Suprapubic skin (tissue), 4 donors: ENCODE data around the gene PRDM1. TPM values are rescaled to one million over a fixed set of nuclear protein-coding genes. Genes with fewer than 3 reads are reported as not detected.

Experiments
- DNase-seq, 2 donors: peaks; one replicate each; pipeline ENCODE4 v3.0.0-alpha.2; 2019; ENCODE audit warnings: low spot score in 2 of 2
- H3K27ac ChIP-seq: fragments of 200-600 bp; sonication (generic); one replicate; pipeline ENCODE4 v1.5.1; 2019
- H3K27me3 ChIP-seq: fragments of 200-600 bp; sonication (generic); one replicate; pipeline ENCODE4 v1.5.1; 2019
- H3K36me3 ChIP-seq: fragments of 200-600 bp; sonication (generic); one replicate; pipeline ENCODE4 v1.5.1; 2019
- H3K4me1 ChIP-seq: fragments of 200-600 bp; sonication (generic); one replicate; pipeline ENCODE4 v1.5.1; 2019
- H3K4me3 ChIP-seq: fragments of 200-600 bp; sonication (generic); one replicate; pipeline ENCODE4 v1.5.1; 2019; ENCODE audit warnings: mild to moderate bottlenecking
- H3K9me3 ChIP-seq: fragments of 200-600 bp; sonication (generic); one replicate; pipeline ENCODE4 v1.5.1; 2019
- EP300 ChIP-seq: sonication (generic); formaldehyde crosslinking; IDR thresholded peaks from one replicate; pipeline ENCODE4 v1.6.1; 2017; ENCODE audit warnings: antibody characterized with exemption
- POLR2A ChIP-seq, 2 donors: fragments of 450-650 bp; IDR thresholded peaks; one replicate each; pipeline ENCODE4 v1.6.1; 2017; ENCODE audit warnings: antibody characterized with exemption in 2 of 2, mild to moderate bottlenecking in 2 of 2, moderate library complexity in 2 of 2
- POLR2AphosphoS5 ChIP-seq, 3 donors: sonication (generic); formaldehyde crosslinking; IDR thresholded peaks; one replicate each; pipeline ENCODE4 v1.6.1; 2017; ENCODE audit warnings: antibody characterized with exemption in 3 of 3
- WGBS: methylation state at CpG from one replicate; pipeline ENCODE4 v1.1.5; 2018; 5-methylcytosine and 5-hydroxymethylcytosine counted together
- total RNA-seq, 4 donors: library from RNA; depleted of rRNA; stranded (reverse); fragments of >200 nt; gene quantifications; one replicate each; pipeline ENCODE4 v1.1.0, GENCODE V29; 2016
- TF ChIP-seq, protein P1 (sequence below), 2 donors: fragments of 200-600 bp in 1 of 2; fragments of 450-650 bp in 1 of 2; sonication (generic) in 1 of 2; IDR thresholded peaks; one replicate each; pipeline ENCODE4 v1.5.1; 2016 to 2019; ENCODE audit warnings: antibody characterized with exemption in 2 of 2, mild to moderate bottlenecking in 1 of 2, moderate library complexity in 1 of 2

PRDM1 gene
- total RNA-seq, 4 donors from 2014 or later: 10.9 to 47.7 (median 27.8) TPM

DNA sequence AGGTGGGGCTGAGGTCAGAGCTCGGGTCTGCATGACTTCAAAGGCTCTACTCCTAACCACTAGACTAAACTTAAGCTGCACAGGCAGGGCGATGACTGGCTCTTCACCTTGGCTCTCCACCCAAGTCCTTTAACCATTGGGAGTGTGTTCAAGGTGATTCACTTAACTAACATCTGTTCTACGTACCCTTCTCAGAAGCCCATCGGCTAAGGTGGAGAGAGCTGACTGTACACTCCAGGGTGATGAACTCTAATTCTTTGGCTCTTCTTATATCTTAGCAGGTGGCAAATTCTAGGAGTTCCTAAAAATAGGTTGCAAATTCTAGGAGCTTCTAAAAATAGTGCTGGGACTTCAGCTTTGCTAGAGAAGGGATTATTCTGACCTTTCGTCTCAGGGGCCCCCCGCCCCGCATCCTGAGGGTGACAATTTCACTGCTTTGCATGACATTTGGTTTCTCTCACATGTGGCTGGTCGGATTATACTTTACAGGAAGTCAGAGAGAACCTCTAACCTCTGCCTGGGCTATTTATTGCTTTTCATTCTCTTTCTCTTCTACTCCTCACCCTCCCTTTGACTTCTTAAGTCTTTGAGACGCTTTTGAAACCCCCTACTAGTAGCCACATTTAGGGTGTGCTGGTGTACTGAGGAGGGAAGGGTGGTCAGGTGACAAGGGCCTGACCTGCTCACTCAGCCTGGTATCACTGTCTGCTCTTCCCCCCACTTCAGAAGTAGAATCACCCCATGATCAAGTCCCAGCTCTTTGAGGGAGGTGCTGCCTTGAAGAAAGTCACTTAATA lies 55.5 kb downstream of the PRDM1 start:
- 73% methylated on average over 9 of the region's 9 CpGs for WGBS
- no peaks in the 10 kb centered on the region for H3K9me3 ChIP-seq
- no peak for DNase-seq
- H3K36me3 ChIP-seq: no peaks in the 10 kb centered on the region
- H3K4me1 ChIP-seq: no peaks in the 10 kb centered on the region
- H3K27me3 ChIP-seq: no peaks in the 10 kb centered on the region
- H3K27ac ChIP-seq: no peak overlapping the region
- no peak for TF ChIP-seq POLR2A (IDR thresholded peaks at IDR 0.05)
- no peak for TF ChIP-seq POLR2AphosphoS5 (IDR thresholded peaks at IDR 0.05)
- TF ChIP-seq, protein P1, sequence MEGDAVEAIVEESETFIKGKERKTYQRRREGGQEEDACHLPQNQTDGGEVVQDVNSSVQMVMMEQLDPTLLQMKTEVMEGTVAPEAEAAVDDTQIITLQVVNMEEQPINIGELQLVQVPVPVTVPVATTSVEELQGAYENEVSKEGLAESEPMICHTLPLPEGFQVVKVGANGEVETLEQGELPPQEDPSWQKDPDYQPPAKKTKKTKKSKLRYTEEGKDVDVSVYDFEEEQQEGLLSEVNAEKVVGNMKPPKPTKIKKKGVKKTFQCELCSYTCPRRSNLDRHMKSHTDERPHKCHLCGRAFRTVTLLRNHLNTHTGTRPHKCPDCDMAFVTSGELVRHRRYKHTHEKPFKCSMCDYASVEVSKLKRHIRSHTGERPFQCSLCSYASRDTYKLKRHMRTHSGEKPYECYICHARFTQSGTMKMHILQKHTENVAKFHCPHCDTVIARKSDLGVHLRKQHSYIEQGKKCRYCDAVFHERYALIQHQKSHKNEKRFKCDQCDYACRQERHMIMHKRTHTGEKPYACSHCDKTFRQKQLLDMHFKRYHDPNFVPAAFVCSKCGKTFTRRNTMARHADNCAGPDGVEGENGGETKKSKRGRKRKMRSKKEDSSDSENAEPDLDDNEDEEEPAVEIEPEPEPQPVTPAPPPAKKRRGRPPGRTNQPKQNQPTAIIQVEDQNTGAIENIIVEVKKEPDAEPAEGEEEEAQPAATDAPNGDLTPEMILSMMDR (IDR thresholded peaks at IDR 0.05): no peak
- TF ChIP-seq EP300: no peak
- no peak overlapping the region for H3K4me3 ChIP-seq

DNA sequence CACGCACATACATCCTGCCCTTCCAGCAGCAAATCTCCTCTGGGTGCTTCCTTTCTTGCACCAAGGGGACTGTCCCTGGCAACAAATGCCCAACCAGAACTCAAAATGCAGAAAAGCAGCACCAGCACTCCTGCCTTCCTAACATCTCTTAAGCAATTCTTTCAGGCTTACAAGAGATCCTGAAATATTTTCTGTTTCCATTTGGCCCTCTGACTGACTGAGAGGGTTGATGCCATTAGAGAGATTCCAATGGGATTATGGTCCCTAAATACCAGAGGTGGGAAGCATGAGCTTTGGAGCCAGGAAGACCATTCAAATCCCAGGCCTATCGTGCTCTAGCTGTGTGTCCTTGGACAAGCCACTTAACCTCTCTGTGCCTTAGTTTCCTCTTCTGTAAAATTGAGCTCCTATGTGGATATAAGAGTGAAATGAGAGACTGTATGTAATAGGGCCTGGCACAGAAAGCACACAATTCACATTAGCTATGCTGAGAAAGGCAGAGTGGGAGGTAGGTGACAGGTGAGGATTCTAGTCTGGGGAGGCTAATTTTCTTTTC lies 56.8 kb downstream of the PRDM1 start:
- H3K27me3 ChIP-seq: no peaks in the 10 kb centered on the region
- TF ChIP-seq, protein P1 (IDR thresholded peaks at IDR 0.05): no peak
- TF ChIP-seq POLR2AphosphoS5 (IDR thresholded peaks at IDR 0.05): no peak
- H3K4me3 ChIP-seq: no peak overlapping the region
- H3K36me3 ChIP-seq: no peaks in the 10 kb centered on the region
- H3K27ac ChIP-seq: no peak overlapping the region
- no peak for DNase-seq
- H3K9me3 ChIP-seq: no peaks in the 10 kb centered on the region
- H3K4me1 ChIP-seq: no peaks in the 10 kb centered on the region
- 77% methylated on average over 2 of the region's 2 CpGs for WGBS

DNA sequence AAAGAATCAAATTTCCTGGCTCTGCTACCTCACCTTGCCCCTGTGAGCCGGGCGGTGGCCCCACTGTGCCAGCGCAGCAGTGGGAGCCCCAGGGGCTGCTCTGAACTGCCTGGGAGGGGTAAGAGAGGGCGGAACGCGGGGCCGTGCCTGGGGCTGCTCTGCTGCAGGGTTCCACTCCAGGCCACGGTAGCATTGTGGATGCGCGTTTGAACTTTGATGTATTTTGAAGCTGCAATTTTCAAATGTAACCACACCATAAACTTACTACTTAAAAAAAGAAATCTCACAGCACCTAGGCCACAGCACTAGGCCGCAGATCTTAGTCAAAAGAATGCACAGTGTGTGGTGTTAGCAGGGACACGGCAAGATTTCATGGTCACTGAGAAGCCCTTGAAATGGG lies 57.5 kb downstream of the PRDM1 start:
- over 99% methylated on average over 11 of the region's 12 CpGs for WGBS

DNA sequence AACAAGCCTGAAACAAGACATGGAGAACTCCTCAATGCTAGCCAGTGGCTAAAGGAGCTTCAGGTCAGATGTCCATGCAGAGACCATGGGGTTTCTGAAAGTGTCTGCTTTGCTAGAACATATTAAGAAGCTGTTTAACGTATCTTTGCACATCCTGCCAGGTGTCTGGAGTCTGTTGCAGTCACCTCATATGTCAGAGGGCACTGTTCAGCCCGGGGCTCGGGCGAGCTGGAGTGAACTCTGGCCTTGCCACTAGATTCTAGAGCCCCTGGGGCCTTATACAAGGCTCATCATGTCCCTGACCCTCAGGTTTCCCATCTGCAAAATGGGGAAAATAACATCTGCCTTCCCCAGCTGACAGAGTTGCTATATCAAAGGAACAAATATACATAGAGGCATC lies 59.0 kb downstream of the PRDM1 start:
- no peaks in the 10 kb centered on the region for H3K27me3 ChIP-seq
- H3K27ac ChIP-seq: no peak overlapping the region
- WGBS: 84% methylated on average over 4 of the region's 4 CpGs
- no peak for TF ChIP-seq POLR2AphosphoS5 (IDR thresholded peaks at IDR 0.05)
- TF ChIP-seq EP300: no peak
- no peaks in the 10 kb centered on the region for H3K4me1 ChIP-seq
- H3K4me3 ChIP-seq: no peak overlapping the region
- no peaks in the 10 kb centered on the region for H3K9me3 ChIP-seq
- H3K36me3 ChIP-seq: no peaks in the 10 kb centered on the region
- no peak for DNase-seq

More for the DNA sequence above, 57.5 kb downstream of the PRDM1 start:
- no peak for DNase-seq
- no peaks in the 10 kb centered on the region for H3K9me3 ChIP-seq
- no peaks in the 10 kb centered on the region for H3K4me1 ChIP-seq
- H3K27me3 ChIP-seq: no peaks in the 10 kb centered on the region
- H3K4me3 ChIP-seq: no peak overlapping the region
- H3K27ac ChIP-seq: no peak overlapping the region
- no peaks in the 10 kb centered on the region for H3K36me3 ChIP-seq
- TF ChIP-seq POLR2AphosphoS5 (IDR thresholded peaks at IDR 0.05): no peak

DNA sequence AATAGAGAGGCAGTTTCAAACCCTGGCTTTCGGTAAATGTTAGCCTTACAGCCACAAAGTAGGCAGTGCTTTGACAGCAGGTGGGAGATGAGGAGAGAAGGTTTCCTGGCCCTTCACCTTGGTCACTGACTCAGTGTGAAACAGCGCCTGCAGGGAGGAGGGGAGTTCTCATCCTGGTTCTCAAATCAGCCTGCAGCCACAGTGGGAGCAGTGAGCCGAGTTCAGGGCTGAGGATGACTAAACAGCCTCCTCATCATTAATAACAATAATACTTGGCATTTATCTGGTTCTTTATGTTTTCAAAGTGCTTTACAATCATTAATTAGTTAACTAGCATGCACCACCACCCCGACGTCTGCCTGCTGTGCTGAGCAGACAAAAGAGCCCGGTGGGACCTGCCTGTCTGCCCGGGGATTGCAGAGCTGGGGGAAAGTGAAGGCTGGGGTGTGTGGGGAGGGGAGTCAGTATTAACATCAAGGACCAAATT lies 59.6 kb downstream of the PRDM1 start:
- DNase-seq: no peak
- Histone ChIP-seq H3K9me3 (no peaks in the 10 kb centered on the region), H3K36me3 (no peaks in the 10 kb centered on the region), H3K27me3 (no peaks in the 10 kb centered on the region), H3K4me3 (no peak overlapping the region), H3K4me1 (no peaks in the 10 kb centered on the region), H3K27ac (no peak overlapping the region)
- 64% methylated on average over 7 of the region's 7 CpGs for WGBS
- no peak for TF ChIP-seq POLR2A (IDR thresholded peaks at IDR 0.05)
- no peak for TF ChIP-seq EP300
- no peak for TF ChIP-seq POLR2AphosphoS5 (IDR thresholded peaks at IDR 0.05)
- TF ChIP-seq, protein P1 (IDR thresholded peaks at IDR 0.05): no peak

DNA sequence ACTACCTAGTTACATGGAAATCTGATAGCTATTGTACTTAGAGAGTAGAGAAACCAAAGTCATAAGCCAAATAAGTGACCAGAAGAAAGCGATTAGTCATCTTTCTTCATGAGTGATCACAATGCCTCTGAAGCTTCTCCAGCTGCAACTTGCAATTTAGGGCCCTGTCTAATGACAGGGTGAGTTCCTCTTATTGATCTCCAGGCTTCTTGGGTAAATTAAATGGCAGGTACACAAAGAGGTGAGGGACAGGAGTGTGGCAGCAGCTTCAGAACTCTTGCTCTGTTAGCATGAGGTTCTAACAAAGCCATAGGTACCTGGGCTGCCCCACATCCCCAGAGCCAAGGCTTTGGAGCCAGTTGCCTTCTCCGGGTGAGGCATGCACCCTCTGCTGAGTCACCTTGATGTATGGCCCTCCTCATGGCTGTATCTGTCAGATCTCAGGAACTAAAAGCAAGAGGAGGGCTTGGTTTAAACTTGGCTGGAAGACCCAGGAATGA lies 60.8 kb downstream of the PRDM1 start:
- no peak overlapping the region for H3K27ac ChIP-seq
- H3K9me3 ChIP-seq: no peaks in the 10 kb centered on the region
- H3K36me3 ChIP-seq: no peaks in the 10 kb centered on the region
- no peak overlapping the region for H3K4me3 ChIP-seq
- H3K27me3 ChIP-seq: no peaks in the 10 kb centered on the region
- WGBS: 85% methylated on average over 2 of the region's 2 CpGs
- H3K4me1 ChIP-seq: no peaks in the 10 kb centered on the region
- no peak for DNase-seq
- TF ChIP-seq EP300 (no peak), POLR2AphosphoS5 (IDR thresholded peaks at IDR 0.05) (no peak), POLR2A (IDR thresholded peaks at IDR 0.05) (no peak)
- TF ChIP-seq, protein P1 (IDR thresholded peaks at IDR 0.05): no peak
